ENCODE measurements around the gene KIF26A. TPM values are rescaled to one million over a fixed set of nuclear protein-coding genes. Genes with fewer than 3 reads are reported as not detected.

The KIF26A gene
- total RNA-seq, 2 experiments from 2014 or later, result 0.21 to 0.28 TPM

DNA sequence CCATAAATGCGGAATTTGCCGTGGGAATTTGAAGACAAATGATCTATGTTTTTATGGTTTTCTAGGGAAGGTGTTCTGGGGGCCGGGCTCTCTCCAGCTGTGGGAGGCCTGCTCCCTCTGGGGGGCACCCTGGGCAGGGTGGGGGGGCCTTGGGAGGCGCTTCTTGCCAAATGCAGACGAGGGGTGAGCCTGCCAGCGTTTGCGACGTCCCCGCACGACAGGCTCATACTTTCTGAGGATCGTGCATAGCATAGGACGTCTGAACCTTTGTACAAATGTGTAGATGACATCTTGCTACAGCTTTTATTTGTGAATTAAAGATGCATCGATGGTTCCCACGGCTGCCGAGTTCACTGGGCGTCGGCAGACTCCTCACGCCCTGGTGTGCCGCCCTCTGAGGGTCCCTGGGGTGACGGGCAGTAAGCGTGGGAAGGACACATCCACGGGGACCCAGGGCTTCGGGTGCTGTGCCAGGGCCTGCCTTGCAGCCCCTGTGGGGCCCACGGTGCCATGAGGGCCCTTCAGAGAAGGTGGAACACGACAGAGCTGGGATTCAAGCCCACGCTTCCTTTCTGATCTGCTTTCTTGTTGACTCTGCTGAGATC, 42.3 kb downstream of the KIF26A start:
- intact Hi-C loops (cut with DNase I, micrococcal nuclease), result no loop called here
- POLR2A ChIA-PET, result no interaction called here
- no peaks in the 10 kb centered on the region for H3K9me3 Mint-ChIP-seq (ENCODE audit: low read depth)
- H3K27me3 Mint-ChIP-seq, result no peaks in the 10 kb centered on the region
- no peak overlapping the region for H3K4me3 Mint-ChIP-seq
- DNase-seq (no peak), ATAC-seq (no peak)
- no peaks in the 10 kb centered on the region for H3K4me1 Mint-ChIP-seq
- no peak overlapping the region for H3K27ac Mint-ChIP-seq
- CTCF ChIA-PET, result no interaction called here
- no peaks in the 10 kb centered on the region for H3K36me3 Mint-ChIP-seq (ENCODE audit: low read depth)

- intact Hi-C loops (cut with DNase I, micrococcal nuclease), result no loop called here
- POLR2A ChIA-PET, result no interaction called here
- ATAC-seq, result no peak
These were observed 43.6 kb downstream of the KIF26A start for GRCh38 chr14:104181761-104182530.

DNA sequence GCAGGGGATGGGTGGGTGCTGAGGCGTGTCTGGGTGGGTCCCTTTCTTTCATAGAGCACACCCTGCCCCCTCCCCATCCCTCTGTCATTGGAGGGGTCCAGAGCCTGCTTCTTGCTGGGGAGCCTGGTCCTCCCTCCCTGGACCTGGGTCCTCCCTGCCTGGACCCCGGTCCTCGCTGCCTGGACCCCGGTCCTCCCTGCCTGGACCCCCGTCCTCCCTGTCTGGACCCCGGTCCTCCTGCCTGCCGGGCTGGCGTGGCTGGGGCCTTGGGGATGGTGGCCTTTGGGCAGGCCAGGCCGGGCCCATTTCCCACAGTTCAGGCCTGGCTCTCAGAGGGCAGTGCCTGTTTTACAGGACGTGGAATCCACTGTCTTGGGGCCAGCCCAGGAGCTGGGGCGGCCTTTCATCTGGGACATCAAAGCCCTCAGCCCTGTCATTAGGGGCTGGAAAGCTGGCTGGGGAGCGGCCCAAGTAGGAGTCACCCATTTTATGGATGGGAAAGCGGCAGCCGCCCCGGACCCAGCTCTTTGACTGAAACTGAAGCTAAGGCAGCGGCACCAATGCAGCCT, 44.6 kb downstream of the KIF26A start:
- ChIA-PET POLR2A (no interaction called here), CTCF (no interaction called here)
- Mint-ChIP-seq H3K9me3 (ENCODE audit: low read depth) (no peaks in the 10 kb centered on the region), H3K27ac (no peak overlapping the region), H3K27me3 (no peaks in the 10 kb centered on the region), H3K4me1 (no peaks in the 10 kb centered on the region), H3K36me3 (ENCODE audit: low read depth) (no peaks in the 10 kb centered on the region), H3K4me3 (no peak overlapping the region)
- no peak for DNase-seq
- intact Hi-C loops (cut with DNase I, micrococcal nuclease), result no loop called here
- ATAC-seq, result no peak

More at GRCh38 chr14:104181761-104182530, 43.6 kb downstream of the KIF26A start:
- H3K36me3 Mint-ChIP-seq (ENCODE audit: low read depth), result no peaks in the 10 kb centered on the region
- no peaks in the 10 kb centered on the region for H3K9me3 Mint-ChIP-seq (ENCODE audit: low read depth)
- no peak overlapping the region for H3K27ac Mint-ChIP-seq
- H3K27me3 Mint-ChIP-seq, result no peaks in the 10 kb centered on the region
- no peaks in the 10 kb centered on the region for H3K4me1 Mint-ChIP-seq
- no peak for DNase-seq
- H3K4me3 Mint-ChIP-seq, result no peak overlapping the region
- CTCF ChIA-PET, result no interaction called here

DNA sequence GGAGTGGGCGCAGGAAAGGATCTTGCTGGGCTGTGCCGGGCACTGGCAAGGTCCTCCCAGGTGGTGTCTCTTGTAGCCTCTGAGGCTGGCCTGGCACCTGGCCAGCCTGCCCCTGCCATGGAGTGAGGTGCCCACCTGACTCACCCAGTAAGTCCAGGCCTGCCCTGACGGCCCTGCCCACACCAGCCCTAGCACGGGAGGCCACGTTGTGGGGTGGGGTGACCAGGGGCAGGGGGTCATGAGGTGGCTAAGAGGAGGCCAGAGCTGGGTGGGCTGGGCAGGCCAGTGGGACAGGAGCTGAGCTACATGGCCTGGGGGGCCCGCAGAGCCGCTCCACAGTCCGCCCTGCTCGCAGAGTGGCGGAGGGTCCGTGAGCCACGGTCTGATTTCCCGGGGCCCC, 45.4 kb downstream of the KIF26A start:
- H3K4me3 Mint-ChIP-seq, result no peak overlapping the region
- H3K27me3 Mint-ChIP-seq, result no peaks in the 10 kb centered on the region
- no peak overlapping the region for H3K27ac Mint-ChIP-seq
- ChIA-PET POLR2A (no interaction called here), CTCF (no interaction called here)
- no peaks in the 10 kb centered on the region for H3K4me1 Mint-ChIP-seq
- DNase-seq, result no peak
- H3K9me3 Mint-ChIP-seq (ENCODE audit: low read depth), result no peaks in the 10 kb centered on the region
- intact Hi-C loops (cut with DNase I, micrococcal nuclease), result no loop called here
- no peak for ATAC-seq
- H3K36me3 Mint-ChIP-seq (ENCODE audit: low read depth), result no peaks in the 10 kb centered on the region

- Mint-ChIP-seq H3K4me3 (no peak overlapping the region), H3K27ac (no peak overlapping the region), H3K27me3 (no peaks in the 10 kb centered on the region), H3K9me3 (ENCODE audit: low read depth) (no peaks in the 10 kb centered on the region), H3K4me1 (no peaks in the 10 kb centered on the region), H3K36me3 (ENCODE audit: low read depth) (no peaks in the 10 kb centered on the region)
- ChIA-PET CTCF (no interaction called here), POLR2A (no interaction called here)
- ATAC-seq, result no peak
- intact Hi-C loops (cut with DNase I, micrococcal nuclease), result no loop called here
- no peak for DNase-seq
These were observed 46.1 kb downstream of the KIF26A start for GRCh38 chr14:104184506-104184905.

GRCh38 chr14:104184911-104185499, 46.6 kb downstream of the KIF26A start:
- Mint-ChIP-seq H3K27ac (no peak overlapping the region), H3K36me3 (ENCODE audit: low read depth) (no peaks in the 10 kb centered on the region), H3K27me3 (no peaks in the 10 kb centered on the region), H3K4me3 (no peak overlapping the region), H3K9me3 (ENCODE audit: low read depth) (no peaks in the 10 kb centered on the region), H3K4me1 (no peaks in the 10 kb centered on the region)
- CTCF ChIA-PET, result no interaction called here
- intact Hi-C loops (cut with DNase I, micrococcal nuclease), result no loop called here
- POLR2A ChIA-PET, result no interaction called here
- DNase-seq (no peak), ATAC-seq (no peak)

- DNase-seq (no peak), ATAC-seq (no peak)
- POLR2A ChIA-PET, result no interaction called here
- Mint-ChIP-seq H3K4me1 (no peaks in the 10 kb centered on the region), H3K36me3 (ENCODE audit: low read depth) (no peaks in the 10 kb centered on the region), H3K27me3 (no peaks in the 10 kb centered on the region), H3K4me3 (no peak overlapping the region), H3K27ac (no peak overlapping the region), H3K9me3 (ENCODE audit: low read depth) (no peaks in the 10 kb centered on the region)
- CTCF ChIA-PET, result interaction anchor here (0.8 kb wide), 1 partner anchor 1671 kb away, joined by 3 read pairs; no protein-coding TSS in a partner anchor
- intact Hi-C loops (cut with DNase I, micrococcal nuclease), result no loop called here
These were observed 47.6 kb downstream of the KIF26A start for GRCh38 chr14:104185916-104186495.

GRCh38 chr14:104186575-104186974, 48.2 kb downstream of the KIF26A start:
- H3K4me1 Mint-ChIP-seq, result no peaks in the 10 kb centered on the region
- no peak overlapping the region for H3K4me3 Mint-ChIP-seq
- H3K27me3 Mint-ChIP-seq, result no peaks in the 10 kb centered on the region
- H3K36me3 Mint-ChIP-seq (ENCODE audit: low read depth), result no peaks in the 10 kb centered on the region
- DNase-seq, result no peak
- ATAC-seq, result no peak
- H3K9me3 Mint-ChIP-seq (ENCODE audit: low read depth), result no peaks in the 10 kb centered on the region
- intact Hi-C loops (cut with DNase I, micrococcal nuclease), result no loop called here
- ChIA-PET POLR2A (no interaction called here), CTCF (interaction anchor here (0.8 kb wide), 1 partner anchor 1672 kb away, joined by 3 read pairs; no protein-coding TSS in a partner anchor)
- no peak overlapping the region for H3K27ac Mint-ChIP-seq

GRCh38 chr14:104187121-104187889, 48.9 kb downstream of the KIF26A start:
- Mint-ChIP-seq H3K27ac (no peak overlapping the region), H3K36me3 (ENCODE audit: low read depth) (no peaks in the 10 kb centered on the region), H3K9me3 (ENCODE audit: low read depth) (no peaks in the 10 kb centered on the region), H3K4me1 (no peaks in the 10 kb centered on the region), H3K4me3 (no peak overlapping the region), H3K27me3 (no peaks in the 10 kb centered on the region)
- intact Hi-C loops (cut with DNase I, micrococcal nuclease), result no loop called here
- DNase-seq (no peak), ATAC-seq (no peak)
- ChIA-PET CTCF (interaction anchor here (0.8 kb wide), 1 partner anchor 1673 kb away, joined by 3 read pairs; no protein-coding TSS in a partner anchor), POLR2A (no interaction called here)

DNA sequence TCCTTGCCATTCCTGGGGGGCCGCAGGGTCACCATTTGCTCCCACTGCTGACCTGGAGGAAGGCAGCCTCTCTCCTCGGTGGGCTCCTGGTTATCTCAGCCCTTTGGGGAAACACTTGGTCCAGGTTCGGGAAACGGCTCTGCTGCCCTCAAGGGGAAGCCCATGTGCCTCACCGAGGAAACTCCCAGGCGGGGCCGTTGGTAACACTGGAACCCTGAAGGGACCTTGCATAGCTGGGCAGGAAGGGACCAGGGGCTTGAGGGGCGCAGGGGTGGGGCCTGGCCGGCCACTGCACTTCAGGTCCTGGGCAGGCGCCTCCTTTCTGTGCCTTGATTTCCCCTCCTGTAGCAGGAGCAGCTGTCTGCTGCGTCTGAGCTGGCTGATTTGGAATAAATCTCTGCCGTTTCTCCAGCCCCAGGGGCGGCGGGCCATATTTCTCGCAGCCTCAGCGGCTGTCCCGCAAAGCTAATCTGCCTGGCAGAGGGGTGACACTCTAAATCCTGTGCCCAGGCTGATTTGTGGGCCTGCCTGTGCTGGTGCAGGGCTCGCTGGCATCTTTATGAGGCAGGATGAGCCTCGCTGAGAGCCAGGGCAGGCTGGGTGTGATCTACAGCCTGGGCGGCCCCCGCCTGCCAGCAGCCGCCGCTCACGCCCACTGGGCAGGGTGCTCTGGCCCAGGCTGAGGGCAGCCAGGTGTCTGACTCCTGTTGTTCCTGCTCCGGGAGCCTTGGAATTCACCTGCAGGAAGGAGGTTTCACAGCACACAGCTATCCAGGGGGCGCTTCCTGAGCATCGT, 49.7 kb downstream of the KIF26A start:
- H3K4me1 Mint-ChIP-seq, result no peaks in the 10 kb centered on the region
- DNase-seq (no peak), ATAC-seq (no peak)
- POLR2A ChIA-PET, result no interaction called here
- no peak overlapping the region for H3K27ac Mint-ChIP-seq
- H3K27me3 Mint-ChIP-seq, result no peaks in the 10 kb centered on the region
- H3K4me3 Mint-ChIP-seq, result no peak overlapping the region
- CTCF ChIA-PET, result interaction anchor here (0.6 kb wide), 1 partner anchor 1083 kb away, joined by 4 read pairs; no protein-coding TSS in a partner anchor
- no peaks in the 10 kb centered on the region for H3K36me3 Mint-ChIP-seq (ENCODE audit: low read depth)
- H3K9me3 Mint-ChIP-seq (ENCODE audit: low read depth), result no peaks in the 10 kb centered on the region
- intact Hi-C loops (cut with DNase I, micrococcal nuclease), result no loop called here

Measured in activated CD4-positive, alpha-beta T cell treated with anti-CD3 and anti-CD28 coated beads for 36 hours (primary cell).